ENCODE measurements around the gene SOCS1. TPM values are rescaled to one million over a fixed set of nuclear protein-coding genes. Genes with fewer than 3 reads are reported as not detected.

SOCS1 gene
- total RNA-seq, 2 donors from 2014 or later: 4.7 to 5.5 TPM

DNA sequence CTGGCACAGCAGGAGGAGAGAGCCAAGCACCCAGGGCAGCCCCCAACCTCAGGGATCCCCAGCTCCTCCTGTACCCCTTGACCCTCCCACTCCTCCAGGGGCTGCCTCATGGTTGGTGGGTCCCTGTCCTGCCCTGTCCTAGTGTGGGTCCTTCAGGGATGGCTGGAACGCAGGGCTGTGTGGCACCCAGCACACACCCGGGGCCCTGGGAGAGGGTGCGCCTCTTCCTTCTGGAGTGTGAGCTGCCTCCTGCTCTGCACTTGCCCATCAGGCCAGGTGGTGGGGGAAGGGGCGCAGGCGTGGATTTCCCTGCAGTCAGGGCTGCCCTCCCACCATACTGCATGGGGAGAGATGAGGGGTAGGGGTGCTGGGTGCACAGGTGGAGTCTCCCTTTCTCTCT, 42.6 kb downstream of the SOCS1 start:
- H3K4me1 ChIP-seq: peaks cover 0 to 16% of the 10 kb centered on the region in 2 donors
- no peaks in the 10 kb centered on the region for H3K36me3 ChIP-seq
- peaks cover 0 to 22% of the 10 kb centered on the region in 2 donors for H3K9me3 ChIP-seq
- no peaks in the 10 kb centered on the region for H3K27me3 ChIP-seq
- no peak overlapping the region for H3K4me3 ChIP-seq
- TF ChIP-seq, protein P1, sequence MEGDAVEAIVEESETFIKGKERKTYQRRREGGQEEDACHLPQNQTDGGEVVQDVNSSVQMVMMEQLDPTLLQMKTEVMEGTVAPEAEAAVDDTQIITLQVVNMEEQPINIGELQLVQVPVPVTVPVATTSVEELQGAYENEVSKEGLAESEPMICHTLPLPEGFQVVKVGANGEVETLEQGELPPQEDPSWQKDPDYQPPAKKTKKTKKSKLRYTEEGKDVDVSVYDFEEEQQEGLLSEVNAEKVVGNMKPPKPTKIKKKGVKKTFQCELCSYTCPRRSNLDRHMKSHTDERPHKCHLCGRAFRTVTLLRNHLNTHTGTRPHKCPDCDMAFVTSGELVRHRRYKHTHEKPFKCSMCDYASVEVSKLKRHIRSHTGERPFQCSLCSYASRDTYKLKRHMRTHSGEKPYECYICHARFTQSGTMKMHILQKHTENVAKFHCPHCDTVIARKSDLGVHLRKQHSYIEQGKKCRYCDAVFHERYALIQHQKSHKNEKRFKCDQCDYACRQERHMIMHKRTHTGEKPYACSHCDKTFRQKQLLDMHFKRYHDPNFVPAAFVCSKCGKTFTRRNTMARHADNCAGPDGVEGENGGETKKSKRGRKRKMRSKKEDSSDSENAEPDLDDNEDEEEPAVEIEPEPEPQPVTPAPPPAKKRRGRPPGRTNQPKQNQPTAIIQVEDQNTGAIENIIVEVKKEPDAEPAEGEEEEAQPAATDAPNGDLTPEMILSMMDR (IDR thresholded peaks at IDR 0.05): no peak
- DNase-seq (ENCODE audit: low spot score): no peak
- no peak overlapping the region for H3K27ac ChIP-seq

DNA sequence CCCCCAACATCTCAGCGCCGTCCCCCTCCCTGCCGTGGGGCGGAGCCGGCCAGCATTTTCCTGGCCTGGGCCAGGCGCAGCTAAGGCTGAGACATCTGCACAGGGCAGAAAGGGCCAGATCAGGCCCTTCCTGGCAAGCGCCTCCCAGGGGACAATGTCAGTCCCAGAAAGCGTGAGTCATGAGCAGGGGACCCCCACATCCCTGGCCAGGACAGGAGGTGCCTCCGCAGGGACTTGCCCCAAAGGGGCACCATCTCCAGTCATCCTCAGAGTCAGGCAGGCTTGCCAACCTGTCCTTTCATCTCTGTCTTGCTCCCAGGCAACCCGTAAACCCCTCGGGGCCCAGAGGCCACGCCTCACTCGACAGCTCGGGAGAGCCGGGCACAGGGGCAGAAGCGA, 43.2 kb downstream of the SOCS1 start:
- TF ChIP-seq, protein P1 (IDR thresholded peaks at IDR 0.05): no peak
- DNase-seq (ENCODE audit: low spot score): no peak
- H3K36me3 ChIP-seq: no peaks in the 10 kb centered on the region
- no peak overlapping the region for H3K27ac ChIP-seq
- H3K4me3 ChIP-seq: no peak overlapping the region
- peaks cover 0 to 18% of the 10 kb centered on the region in 2 donors for H3K9me3 ChIP-seq
- no peaks in the 10 kb centered on the region for H3K27me3 ChIP-seq
- peaks cover 0 to 16% of the 10 kb centered on the region in 2 donors for H3K4me1 ChIP-seq

DNA sequence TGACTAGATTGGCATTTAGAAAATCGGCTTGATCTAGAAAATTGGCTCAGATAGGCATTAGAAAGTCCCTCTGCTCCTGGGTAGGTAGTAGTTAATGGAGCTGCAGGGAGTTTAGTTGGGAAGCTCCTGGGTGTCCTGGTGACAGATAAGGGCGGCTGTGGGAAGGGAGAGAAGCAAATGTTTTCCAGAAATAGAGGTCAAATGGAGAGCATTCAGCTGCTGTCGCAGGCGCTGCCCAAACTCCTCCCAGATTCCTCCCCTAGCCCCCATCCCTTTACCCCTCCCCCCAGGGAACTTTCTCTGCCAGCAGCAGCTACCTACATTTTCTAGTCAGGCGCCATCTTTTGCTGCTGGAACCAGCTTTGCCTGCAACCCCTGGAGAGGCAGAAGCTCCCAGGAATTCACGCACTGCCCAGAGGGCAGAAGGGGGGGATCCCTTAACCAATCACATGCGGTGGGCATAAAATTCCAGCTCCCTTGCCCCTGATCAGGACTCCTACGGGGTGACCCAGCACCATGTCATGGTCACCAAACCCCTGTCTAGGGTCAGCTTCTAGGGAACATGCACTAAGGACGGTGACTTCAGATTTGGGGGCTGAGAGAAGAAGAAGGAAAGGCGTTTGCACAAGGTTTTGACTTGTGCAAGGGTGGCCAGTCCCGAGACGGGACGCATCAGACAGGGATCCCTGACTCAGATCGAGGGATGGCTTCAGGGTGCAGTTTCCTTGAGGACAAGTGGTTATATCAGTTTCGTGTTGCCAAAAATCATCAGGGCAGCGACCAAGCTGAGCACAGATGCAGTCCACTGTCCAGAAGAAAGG, 43.8 kb downstream of the SOCS1 start:
- no peak overlapping the region for H3K27ac ChIP-seq
- TF ChIP-seq, protein P1 (IDR thresholded peaks at IDR 0.05): no peak
- H3K4me3 ChIP-seq: no peak overlapping the region
- no peak for DNase-seq (ENCODE audit: low spot score)
- H3K4me1 ChIP-seq: peaks cover 0 to 16% of the 10 kb centered on the region in 2 donors
- H3K27me3 ChIP-seq: no peaks in the 10 kb centered on the region
- peaks cover 0 to 18% of the 10 kb centered on the region in 2 donors for H3K9me3 ChIP-seq
- no peaks in the 10 kb centered on the region for H3K36me3 ChIP-seq

DNA sequence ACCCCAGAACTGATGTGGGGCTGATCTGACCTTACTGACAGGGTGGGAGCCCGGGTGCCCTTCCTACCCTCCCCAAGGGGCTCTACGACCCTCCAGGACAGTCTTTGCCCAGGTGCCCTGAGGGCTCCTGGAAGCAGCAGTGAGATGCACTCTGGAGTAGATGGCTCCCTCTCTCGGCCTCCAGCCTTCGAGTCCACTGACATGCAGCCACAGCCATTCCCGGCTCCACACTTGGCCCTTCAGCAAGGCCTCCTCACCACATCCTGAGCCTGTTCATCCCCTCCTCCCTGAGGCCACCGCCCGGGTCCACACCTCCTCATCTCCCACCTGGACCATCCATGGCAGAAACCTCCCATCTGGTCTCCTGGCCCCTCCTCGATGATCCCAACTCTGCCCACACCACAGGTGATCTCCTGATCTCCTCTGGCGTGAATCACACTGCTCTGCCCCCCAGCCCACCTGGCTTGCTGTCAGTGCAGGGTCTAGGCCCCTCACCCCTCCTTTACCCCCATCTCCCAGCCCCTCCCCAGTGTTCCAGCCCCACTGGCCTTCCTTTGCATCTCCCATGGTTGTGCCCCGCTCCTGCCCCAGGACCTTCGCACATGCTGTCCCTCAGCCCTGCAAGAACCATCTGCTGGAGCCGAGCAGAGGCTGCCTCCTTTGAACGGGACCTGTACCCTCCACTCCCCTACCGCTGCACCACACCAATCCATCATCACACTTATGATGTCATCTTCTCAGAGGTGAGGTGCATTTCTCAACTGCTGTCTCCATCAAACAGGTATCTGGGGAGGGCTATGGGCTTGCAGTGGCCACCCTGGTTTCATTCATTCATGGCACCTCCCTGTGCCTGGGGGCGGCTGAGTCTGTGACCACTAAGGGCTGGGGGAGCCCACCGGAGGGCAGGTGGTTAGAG, 44.7 kb downstream of the SOCS1 start:
- no peak overlapping the region for H3K27ac ChIP-seq
- no peak overlapping the region for H3K4me3 ChIP-seq
- H3K36me3 ChIP-seq: no peaks in the 10 kb centered on the region
- no peaks in the 10 kb centered on the region for H3K27me3 ChIP-seq
- TF ChIP-seq, protein P1 (IDR thresholded peaks at IDR 0.05): no peak
- no peak for DNase-seq (ENCODE audit: low spot score)
- peaks cover 0 to 16% of the 10 kb centered on the region in 2 donors for H3K4me1 ChIP-seq
- H3K9me3 ChIP-seq: peaks cover 0 to 13% of the 10 kb centered on the region in 2 donors

DNA sequence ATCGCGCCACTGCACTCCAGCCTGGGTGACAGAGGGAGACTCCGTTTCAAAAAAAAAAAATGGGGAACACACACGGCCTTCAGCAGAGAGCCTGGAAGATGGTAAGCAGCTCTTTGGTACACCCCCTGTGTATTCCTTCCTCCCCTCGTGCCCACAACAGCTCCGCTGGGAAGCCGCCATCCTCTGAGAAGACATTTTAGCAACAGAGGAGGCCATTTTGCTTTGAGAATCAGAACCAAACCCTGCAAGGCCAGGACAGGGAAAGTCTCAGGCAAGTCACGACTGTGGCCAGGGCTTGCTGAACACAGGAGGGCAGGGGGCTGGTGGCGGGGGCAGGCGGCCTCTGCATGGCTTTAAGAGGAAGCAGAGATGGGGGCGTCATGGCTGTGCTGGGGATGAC, 45.7 kb downstream of the SOCS1 start:
- Histone ChIP-seq H3K9me3 (peaks cover 0 to 5% of the 10 kb centered on the region in 2 donors), H3K4me3 (no peak overlapping the region), H3K27me3 (no peaks in the 10 kb centered on the region), H3K36me3 (no peaks in the 10 kb centered on the region), H3K27ac (no peak overlapping the region), H3K4me1 (peaks cover 0 to 26% of the 10 kb centered on the region in 2 donors)
- TF ChIP-seq, protein P1 (IDR thresholded peaks at IDR 0.05): no peak
- no peak for DNase-seq (ENCODE audit: low spot score)

All from right atrium auricular region (tissue), 2 donors.